HS-27A (cell line): ENCODE measurements around the gene HPCAL4.

Source experiments
- DNase-seq: peaks from one replicate; pipeline ENCODE4 v3.0.0-alpha.2; 2012; ENCODE audit warnings: low read depth, missing footprints

The HPCAL4 gene

DNA sequence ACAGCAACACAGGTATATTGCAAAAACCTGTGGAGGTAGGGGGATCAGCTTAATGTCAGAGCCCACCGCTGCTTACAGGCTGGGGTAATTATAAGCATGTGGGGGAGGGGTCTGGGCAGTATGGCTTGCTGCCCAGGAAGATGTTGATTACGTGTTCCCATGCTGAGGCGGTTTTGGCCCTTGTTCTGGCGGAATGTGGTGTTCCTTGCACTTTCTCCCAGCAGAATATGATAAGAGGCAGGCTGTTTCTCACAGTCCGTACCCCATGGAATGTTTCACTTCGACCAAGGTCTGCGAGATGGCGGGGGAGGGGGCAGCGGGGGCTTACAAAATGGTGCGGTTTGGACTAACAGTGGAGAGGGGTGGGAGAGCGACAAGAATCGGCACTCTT, 9.8 kb upstream of the HPCAL4 start:
- DNase-seq = no peak

DNA sequence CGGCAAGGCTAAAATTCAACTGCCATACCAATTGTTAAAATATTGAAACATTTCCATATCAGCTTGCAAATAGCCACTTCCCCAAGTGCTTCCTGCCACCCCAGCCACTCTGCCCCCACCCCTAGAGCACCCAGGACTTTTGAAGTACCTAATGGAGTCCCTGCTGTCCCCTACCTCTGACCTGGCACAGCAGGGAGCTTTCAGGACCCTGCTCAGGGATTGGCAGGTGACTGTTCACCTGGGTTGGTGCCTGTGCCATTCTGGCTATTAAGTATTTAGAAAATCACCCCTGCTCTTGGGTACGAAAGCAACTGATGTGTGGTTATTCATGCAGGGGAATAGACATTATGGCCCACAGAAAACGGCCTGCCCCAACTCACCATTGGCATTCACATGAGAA, 9.1 kb upstream of the HPCAL4 start:
- no peak for DNase-seq

DNA sequence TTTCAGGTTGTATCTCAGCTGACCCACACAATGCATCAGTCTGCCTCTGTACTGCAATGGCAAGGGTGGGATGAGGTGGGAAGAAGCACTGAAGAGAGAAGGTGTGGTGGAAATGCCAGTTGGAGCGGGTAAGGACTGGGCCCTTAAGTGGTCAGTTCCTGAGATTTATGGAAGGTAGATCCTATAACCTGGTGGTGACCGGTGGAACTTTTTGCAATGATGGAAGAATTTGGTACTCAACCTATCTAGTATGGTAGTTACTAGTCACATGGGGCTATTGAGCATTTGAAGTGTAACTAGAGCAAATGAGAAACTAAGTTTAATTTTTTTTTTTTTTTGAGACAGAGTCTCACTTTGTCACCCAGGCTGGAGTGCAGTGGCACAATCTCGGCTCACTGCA, 8.2 kb upstream of the HPCAL4 start:
- DNase-seq = no peak

DNA sequence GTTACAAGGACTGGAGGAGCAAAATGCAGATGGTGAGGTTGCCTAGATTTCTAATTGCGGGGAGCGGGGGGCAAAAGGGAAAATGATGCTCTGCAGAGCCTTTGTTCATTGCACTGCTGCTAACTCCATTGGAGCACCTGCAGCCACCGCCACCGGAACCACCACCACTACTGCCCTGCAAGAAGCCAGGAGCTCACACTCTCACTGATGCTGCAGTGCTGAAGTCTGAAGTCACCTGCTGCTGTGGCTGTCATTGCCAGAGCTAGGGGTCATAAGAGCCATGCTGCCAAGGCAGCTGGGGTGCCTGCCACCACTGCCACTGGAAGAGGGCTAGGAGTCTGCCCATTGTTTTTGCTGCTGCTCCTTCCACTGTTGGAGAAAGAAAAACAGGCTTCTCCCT, 7.3 kb upstream of the HPCAL4 start:
- DNase-seq = no peak

DNA sequence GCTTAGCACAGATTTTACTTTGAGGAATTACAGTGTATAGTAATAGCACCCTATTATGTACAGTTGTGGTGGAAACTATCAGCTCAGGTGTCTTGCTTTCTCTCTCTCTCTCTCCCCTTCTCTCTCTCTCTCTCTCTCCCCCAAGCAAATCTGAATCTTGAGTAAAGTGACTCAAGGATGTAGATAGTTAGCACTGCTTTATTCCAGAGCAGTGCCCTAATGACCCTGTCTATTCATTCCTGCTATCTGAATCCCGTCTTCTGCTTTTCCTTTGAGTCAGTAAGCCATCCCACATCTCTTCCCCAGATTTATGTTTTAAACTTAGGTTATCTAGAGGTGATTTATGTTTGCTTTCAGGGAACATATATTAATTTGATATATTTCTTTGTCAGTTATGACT, 5.2 kb upstream of the HPCAL4 start:
- no peak for DNase-seq

DNA sequence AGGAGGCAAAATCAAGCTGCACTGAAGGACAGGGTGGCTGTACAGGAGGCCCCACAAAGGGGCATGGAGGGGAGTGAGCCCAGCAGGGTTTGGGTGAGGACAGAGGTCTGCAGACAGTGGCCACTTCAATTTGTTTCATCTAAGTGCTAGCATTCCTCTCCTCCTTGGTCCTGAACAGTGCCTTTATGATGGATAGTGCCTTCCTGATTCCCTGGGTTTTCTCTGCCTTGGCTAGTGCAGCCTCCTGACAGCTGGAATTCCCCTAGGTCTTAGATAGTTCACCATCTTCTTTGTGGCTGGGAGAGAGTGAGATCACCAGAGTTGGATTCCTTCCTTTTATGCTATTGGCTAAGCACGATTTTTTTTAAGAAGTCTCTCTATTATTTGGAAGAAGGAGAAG, 3.8 kb upstream of the HPCAL4 start:
- no peak for DNase-seq

DNA sequence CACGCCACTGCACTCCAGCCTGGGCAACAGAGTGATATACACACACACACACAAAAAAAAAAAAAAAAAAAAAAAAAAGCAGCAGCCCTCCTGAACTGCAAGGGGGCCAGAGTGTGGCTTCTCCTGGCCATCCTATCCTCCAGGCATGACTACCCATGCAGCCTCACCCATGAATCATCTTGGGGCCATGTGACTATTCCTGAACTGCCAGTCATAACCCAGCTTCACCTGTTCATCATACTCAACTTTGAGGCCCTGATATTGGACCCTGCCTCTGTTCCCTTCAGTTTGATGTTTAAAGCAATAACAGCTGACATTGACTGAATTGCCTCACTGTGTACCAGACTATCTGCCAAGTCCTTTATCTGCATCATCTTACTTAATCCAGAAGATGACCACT, 2.8 kb upstream of the HPCAL4 start:
- DNase-seq = no peak

DNA sequence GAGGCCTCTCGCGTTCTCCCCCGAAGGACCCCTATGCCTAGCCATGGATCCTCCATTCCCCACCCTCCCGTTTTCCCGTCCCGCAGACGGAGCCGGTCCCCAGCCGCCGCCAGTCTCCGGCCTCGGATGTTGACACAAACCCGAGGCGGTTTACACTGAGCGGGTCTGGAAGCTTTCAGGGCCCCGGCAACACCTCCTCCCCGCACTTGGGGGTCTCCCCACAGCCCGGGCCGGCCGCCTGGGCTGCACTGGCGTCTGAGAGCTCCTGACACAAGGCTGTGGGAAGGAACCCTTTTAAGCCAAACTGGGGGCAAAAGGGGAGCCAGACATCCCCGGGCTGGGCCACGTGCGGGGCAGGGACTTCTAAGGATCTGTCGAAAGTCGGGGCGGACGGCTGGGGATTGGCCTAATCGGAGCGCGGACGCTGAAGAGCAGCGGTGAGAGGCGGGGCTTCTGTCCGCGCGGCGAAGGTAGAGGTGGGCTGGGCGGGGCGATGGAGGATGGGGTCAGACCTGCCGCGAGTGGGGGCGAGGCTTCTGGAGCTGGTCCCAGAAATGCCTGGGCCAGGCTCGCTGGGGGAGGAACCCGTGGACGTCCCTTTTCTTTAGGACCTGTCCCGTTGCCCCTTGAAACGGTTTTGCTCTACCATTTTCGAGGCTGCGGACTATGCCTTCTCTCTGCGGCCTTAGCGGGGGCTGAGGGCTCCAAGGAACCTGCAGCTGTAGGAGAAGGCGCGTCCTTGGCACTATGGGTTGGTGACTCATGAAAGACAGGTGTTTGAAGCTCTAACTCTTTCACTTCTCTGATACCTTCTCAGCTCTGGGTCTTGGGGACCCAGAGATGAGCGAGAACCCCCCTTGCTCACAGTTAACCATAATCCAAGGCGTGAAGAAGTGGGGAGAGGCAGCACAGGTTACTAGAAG, 1.2 kb upstream of the HPCAL4 start:
- no peak for DNase-seq

DNA sequence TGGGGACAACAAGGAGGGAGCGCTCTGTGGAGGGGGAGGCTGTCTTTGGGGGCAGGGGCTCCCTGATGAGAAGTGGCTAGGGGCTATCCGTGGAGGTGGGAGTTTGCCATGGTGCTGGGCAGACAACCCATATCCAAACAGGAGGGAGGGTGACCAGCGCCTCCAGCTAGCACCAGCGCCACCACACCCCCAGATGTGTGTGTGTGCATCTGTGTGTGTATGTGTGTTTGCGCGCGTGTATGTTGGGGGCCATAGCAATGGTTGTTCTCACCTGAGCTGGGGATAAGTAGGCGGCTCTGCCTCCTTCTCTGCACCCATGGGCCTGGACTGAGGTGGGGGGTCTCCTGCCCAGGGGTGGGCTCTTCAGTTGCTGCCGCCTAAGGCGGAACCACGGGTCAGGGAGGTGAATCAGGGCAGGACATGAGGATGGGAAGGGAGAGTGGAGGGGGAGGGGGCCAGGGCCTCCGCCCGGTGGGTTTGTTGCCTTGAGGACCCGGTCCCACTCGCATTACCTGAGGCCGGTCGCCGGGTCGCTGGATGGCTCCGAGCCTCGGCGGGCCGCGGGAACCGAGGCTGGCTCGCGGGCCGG, 345 bp downstream of the HPCAL4 start:
- no peak for DNase-seq

DNA sequence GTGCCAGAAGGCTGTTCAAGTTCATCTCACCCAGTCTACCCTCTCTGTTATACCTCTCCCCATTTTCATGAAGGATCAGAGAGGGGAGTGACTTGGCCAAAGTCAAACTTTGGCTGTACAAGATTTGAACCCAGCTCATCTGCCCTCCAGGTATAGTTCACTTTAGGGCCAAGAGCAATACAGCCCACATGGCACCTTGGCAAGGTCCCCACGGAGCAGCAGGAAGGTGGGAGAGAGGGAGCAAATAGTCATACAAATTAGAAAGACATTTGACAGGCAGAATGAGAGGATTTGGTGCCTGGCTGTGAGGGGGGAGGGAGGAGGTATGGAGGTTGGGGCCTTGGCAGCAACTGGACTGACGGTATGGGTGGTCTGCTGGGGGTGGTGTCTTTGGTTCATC, 1.0 kb downstream of the HPCAL4 start:
- DNase-seq = no peak

DNA sequence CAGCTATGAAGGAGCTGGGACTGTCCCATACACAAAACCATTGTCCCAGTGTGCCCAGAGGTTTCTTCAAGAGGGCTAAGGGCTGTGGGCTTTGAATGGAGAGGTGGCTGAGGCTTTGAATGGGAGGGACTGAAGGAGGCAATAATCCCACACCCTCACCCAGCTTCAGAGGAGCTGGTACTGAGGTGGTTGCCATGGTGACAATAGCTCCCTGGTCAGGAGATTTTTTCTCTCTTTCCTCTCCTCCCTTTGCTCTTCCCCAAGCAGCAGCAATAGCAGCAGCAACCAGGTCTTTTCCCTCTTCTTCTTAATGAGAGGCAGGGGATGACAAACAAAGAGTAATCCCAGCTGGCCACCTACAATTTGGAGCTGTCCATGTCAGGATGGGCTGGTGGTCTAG, 1.6 kb downstream of the HPCAL4 start:
- DNase-seq = no peak

DNA sequence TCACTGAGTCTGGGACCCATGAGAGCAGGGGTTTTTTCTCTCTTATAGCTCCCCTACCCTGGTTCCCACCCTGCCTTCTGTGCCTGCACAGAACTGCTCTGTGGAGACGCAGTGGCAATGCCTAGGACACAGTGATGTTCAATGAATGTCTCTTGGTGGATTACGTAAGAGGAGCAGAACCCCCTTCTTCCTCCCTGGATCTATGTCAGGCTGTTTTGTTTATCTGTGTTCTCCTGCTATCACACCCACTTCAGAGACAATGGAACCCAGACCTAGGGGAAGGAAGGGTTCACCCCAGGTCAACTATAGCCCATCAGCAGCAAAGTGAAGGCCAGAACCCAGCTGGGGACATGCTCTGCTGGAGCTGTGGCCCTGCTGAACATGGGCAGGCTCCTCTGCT, 2.0 kb downstream of the HPCAL4 start:
- DNase-seq = no peak

DNA sequence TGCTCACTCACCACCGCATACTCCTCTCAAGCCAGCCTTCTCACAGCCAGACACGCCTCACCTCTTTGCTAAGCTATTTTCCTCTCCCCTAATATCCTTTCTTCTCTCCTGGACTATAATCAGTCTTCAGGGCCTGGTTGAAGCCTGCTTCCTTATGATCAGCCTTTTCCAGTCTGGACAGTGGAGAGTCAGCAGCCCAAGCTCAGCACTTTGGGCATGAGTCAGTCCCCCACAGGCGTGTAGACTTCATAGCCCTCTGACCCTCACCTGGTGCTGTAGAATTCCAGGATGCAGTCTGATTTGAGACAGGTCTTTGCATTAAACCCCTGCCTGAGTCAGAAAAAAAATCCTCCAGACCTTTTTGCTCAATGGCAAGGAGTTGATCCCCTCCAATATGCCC, 2.5 kb downstream of the HPCAL4 start:
- no peak for DNase-seq

DNA sequence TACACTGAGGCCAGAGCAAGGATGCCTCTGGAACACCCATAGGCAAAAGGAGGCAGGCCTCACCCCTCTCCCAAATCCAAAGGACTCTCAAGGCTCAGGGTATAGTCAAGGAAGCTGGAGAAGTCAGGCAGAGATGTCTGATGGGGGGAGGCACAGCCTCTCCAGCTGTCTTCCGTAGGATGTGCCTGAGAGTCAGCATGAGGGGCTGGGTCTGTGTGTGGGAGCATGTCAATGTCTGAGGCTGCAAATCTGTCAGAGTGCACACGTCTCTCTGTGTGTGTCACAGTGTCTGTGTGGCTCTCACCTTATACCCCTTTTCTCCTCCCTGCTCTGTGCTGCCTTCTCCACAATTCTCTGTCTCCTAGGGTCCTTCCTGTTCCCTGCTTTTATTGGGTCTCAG, 4.0 kb downstream of the HPCAL4 start:
- no peak for DNase-seq

DNA sequence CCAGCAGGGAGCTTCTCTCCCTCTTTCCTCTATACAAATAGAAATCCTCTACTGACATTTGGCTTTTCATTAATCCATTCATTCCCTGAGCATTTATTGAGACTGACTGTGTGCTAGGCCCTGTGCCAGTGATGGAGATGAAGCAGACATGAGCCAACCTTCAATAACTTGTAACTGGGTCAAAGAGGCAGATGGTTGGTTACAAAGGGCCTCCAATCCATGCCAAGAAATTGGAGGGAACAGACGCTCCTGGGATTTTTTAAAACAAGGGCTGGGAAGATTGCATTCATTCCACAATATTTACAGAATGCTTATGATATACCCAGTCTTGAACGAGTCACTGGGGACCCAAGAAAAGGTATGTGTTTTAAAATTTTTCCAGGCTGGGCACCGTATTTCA, 6.2 kb downstream of the HPCAL4 start:
- no peak for DNase-seq

DNA sequence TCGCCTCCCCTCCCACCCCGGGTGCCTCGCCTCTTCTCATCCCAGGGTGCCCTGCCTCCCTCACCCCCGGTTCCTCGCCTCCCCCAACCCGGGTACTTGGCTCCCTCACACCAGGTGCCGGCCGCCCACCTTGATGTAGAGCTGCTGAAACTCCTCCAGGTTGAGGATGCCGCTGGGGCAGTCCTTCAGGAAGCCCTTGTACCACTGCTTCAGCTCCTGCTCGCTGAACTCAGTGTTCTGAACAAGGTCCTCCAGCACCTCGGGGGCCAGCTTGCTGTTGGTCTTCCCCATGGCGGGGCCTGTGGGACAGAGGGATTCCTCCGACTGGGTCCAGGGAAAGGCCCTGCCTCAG, 6.9 kb downstream of the HPCAL4 start:
- no peak for DNase-seq

DNA sequence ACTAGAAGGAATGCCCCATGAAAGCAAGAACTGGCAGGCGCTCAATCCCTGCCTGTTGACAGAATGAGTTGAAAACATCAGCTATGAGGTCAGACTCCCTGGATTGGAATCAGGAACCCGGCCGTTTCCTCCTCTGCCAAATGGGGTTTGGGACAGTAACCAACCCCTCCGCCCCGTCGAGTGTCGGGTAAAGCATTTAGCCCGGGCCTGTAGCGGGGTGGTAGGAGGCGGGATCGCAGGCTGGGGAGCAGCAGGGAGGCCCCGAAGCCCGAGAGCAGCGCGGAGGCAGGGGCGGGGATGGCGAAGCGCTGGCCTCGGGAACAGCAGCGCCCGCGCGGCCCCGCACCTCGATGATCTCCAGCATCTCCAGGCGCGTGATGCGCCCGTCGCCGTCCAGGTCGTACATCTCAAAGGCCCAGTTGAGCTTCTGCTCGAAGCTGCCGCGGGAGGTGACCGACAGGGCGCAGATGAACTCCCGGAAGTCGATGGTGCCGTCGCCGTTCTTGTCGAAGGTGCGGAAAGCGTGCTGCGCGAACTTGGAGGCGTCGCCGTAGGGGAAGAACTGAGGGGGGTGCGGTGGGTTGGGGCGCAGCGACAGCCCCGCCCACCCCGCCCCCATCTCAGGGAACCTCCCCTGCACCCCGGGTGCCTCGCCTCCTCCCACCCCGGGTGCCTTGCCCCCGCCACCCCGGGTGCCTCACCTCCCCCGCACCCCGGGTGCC, 7.5 kb downstream of the HPCAL4 start:
- no peak for DNase-seq

DNA sequence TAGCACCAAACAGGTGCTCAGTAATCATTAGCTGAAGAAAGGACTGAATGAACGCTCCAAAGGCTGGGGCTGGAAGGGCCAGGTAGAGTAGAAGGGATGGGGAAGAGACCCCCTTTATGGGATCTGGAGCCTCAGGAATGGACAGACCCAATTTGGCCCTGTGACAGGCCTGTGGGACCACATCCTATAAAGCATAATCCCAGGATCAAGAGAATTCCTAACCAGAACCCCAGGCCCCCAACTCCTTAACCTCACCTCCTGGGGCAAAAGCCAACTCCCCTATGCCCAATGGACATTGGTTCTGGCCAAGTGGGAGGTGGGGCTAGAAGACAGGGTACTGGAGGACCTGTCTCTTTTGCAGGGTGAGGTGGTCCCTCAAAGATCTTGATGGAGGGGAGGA, 9.2 kb downstream of the HPCAL4 start:
- DNase-seq = no peak

DNA sequence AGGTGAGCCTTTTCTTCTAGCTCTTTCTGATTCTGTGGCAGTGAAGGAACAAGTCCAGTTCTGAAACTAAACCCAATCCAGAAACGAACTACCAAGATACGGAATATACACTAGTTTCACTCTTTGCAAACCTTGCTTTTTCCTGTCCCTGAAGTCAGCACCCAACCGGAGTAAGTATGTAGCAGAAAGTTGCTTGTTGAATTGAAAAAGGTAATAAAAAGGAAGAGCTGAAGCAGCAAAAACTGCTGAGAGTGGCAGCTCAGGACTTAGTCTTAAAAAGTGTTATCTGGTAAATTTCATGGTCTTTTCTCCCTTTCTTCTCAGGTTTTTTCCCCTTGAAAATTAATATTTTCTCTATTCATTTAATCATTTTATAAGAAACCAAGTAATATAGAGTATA, 9.9 kb downstream of the HPCAL4 start:
- no peak for DNase-seq

DNA sequence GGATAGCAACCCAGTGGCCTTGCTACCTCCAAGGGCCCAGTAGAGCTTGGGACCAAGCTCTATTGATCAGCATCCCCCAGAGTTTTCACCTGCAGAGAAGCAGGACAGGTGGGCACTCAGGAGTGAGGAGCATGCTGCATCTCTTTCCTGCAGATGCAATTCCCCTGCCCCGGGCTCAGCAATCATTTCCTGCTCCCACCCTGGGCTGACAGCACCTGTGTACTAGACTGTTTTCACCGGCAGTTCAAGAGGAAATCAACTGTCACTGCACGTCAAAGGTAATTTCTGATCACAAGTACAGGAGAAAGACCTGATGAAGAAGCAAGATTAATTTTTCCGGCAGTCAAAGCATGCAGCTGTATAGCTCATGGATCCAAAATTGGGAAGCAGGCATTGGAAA, 10.5 kb downstream of the HPCAL4 start:
- no peak for DNase-seq

DNA sequence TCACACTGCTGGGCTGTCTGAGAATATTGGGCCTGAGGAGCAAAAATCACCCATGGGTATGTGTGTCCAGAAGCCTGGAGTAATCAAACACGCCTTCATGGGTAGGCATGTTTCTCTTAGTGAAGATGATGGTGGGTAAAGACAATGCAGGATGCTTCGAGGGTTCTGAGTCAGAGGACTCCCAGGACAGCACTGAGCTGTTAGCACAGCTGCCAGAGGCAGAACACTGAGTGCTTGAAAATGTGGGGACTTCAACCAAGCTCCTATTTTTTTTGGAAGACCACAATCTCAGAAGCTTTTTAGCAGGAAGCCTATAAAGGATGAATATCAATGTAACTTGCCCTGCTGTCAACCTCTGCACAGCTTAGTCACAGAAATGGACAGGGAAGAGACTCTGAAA, 11.4 kb downstream of the HPCAL4 start:
- no peak for DNase-seq

DNA sequence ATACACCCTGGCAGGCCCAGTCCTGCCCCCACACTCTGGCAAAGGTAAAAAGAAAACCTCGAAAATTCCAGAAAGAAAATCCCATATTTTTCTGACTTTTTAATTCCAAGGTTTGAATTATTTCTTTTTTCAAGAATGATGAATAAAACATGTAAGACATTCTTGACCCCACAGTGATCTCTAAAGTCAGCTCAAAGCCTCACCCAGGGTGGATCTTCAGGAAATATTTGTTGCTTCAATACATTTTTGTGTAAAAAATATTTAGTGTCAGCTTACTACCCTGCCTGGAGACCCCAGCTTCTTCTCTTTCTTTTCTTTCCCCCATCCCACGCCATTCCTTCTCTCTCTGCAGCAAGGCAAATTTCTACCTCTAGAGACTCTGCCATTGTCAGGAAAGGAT, 12.3 kb downstream of the HPCAL4 start:
- no peak for DNase-seq

DNA sequence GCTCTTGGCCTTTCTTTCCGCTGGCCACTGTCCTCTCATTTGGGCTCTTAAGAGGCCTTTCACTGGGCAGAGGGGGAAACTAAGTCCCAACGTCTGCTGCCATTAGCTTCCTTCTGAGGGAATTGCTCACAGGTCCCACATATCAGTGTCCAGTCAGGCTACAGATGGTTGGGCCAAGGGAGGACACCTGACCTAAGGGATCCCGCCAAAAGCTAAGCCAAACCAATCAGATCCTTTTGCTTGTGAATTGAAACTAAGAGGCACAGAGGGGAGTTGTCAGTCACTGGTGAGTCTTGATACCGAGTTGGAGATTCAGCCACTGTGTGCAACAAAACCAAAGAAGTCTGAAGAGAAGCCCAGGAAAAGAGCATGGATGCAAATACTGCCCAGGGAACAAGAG, 13.6 kb downstream of the HPCAL4 start:
- DNase-seq = no peak
